HL-60/S4 (cell line): ENCODE results near the gene PXN.

Source experiments
- in situ Hi-C: fragments of 300-500 bp; cut with MboI; formaldehyde crosslinking; loops from 2 replicates; pipeline ENCODE4 v1.14.3; 2022; ENCODE audit warnings: low sequenced_read_pairs

Gene PXN

DNA sequence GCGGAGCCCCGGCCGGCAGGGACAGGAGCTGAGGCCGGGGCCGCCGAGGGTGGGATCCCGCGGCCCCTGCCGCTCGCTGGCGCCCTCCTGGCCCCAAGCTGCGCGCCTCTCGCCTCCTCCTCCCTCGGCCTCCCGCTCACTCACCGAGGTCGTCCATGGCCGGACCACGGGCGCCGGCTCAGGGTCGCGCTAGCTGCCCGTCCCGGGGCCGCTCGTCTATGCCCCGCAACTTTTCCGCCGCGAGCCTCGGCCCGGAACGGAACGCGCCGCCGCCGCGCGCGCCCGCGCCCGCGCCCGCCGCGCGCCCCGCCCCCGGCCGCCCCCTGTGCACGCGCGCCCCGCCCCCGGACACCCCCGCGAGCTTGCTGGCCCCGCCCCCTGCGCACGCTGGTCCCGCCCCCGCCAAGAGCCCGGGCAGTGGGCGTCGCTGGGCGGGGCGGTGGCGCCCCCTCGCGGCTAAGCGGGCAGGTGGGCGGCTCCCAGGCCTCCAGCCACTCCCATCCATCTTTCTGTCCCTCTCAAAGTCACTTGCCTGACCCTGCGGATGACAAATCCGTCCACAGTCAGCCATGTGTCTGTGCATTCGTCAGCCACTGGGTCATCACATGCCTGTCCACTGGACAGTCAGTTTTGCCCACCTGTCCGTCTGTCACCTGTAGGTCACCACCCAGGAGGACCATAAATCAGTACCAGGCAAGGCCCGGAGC is at the start of gene PXN:
PXN (minus strand) TSS at position 258 of the 707 bp plus-strand sequence; CDS start at position 157, 101 bp downstream.
- in situ Hi-C loops: loop anchor here (5.0 kb wide), 1 partner anchor 33 kb away; no protein-coding TSS in a partner anchor

DNA sequence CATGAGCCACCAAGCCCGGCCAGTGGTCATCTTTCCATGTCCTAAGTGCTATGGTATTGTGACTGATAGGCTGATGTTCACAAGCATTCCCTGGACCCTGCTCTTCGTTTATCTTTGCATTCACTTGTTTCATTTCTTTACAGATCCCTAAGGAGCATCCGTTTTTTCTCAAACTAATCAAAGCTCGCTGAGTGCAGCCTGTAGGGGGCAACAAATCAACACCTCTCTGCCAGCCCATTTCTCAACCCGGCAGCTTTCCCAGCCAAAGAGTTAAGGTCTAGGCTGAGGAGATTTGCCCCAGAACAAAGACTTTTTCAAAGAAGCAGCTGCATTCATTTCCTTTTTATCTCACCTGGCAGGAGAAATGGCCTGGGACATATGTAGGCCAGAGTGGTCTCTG is 48.7 kb upstream of the PXN start:
- in situ Hi-C loops: no loop called here

DNA sequence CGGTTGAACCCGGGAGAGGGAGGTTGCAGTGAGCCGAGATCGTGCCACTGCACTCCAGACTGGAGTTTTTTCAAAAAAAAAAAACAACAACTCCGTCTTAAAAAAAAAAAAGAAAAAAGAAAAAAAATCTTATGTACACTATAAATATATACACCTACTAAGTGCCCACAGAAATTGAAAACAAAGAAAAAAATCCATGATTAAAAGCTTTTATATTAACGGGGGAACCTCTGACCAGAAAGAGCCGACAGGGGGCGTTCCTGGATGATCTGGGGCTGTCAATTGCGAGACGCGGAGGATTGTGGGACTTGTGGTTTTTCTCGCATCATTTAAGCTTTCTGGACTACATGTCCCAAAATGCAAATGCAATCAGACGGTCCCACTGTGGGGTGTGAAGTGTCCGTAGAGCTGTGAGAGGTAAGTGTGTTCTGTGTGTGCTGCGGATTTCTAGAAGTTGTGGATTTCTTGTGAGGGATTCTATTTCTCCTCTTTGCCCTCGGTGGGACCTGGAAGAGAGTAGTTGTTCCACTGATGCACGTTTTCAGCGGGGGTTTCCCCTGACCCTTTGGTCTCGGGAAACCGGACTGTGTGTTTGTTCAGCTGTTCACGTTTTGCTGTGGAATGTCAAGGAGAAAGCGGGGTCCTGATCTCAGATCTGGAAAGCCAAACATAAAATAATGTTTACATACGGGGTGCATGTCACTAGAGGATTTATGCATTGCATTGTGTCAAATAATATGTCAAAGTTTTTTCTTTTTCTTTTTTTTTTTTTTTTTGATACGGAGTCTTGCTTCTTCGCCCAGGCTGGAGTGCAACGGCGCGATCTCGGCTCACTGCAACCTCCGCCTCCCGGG is 36.7 kb upstream of the PXN start, which contains the start of gene SIRT4:
SIRT4 (plus strand) TSS at position 360 of the 854 bp plus-strand sequence. CDS start 1,241 bp downstream, outside the sequence.
- in situ Hi-C loops: no loop called here

DNA sequence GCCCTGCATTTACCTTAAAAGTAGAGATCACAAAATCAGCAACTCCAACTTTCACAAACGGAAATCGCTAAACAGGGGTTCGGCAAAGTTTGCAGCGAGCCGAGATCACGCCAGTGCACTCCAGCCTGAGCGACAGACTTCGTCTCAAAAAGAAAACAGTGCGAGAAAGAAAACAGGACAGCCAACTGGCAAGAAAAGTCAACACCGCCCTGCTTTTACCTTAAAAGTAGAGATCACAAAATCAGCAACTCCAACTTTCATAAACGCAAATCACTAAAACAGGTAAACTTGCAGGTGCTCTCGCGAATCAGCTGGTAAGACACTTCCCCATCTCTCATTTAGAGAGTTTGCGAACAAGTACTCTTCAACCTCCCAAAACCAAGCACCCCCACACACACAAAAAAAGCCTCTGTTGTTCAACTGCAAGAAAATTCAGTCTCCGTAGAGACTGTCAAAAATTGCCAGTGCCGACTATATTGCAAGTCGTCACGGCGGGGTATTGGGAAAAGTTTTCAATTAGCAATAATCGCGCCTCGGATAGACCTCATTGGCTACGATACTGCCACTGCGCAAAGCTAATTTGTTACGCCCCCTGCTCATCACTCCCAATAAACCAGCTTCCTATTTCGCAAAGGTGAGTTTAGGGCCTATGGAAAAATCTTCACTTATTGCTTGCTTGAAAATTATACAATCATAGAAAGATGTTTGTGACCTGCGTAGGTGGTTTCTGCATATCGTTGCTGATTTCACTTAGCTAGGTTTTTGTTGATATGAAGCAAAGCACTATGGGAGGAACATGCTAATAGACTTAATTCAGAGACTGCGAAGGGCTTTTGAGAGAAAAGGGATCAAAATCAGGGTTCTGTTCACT is 27.4 kb upstream of the PXN start, which contains the start of gene RNU4-1:
RNU4-1 (minus strand) TSS at position 577 of the 871 bp plus-strand sequence.
- in situ Hi-C loops: no loop called here

DNA sequence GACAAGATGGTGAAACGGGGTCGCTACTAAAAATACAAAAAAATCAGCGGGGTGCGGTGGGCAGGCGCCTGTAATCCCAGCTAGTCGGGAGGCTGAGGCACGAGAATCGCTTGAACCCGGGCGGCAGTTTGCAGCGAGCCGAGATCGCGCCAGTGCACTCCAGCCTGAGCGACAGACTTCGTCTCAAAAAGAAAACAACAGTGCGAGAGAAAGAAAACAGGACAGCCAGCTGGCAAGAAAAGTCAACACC is 26.8 kb upstream of the PXN start:
- in situ Hi-C loops: no loop called here

DNA sequence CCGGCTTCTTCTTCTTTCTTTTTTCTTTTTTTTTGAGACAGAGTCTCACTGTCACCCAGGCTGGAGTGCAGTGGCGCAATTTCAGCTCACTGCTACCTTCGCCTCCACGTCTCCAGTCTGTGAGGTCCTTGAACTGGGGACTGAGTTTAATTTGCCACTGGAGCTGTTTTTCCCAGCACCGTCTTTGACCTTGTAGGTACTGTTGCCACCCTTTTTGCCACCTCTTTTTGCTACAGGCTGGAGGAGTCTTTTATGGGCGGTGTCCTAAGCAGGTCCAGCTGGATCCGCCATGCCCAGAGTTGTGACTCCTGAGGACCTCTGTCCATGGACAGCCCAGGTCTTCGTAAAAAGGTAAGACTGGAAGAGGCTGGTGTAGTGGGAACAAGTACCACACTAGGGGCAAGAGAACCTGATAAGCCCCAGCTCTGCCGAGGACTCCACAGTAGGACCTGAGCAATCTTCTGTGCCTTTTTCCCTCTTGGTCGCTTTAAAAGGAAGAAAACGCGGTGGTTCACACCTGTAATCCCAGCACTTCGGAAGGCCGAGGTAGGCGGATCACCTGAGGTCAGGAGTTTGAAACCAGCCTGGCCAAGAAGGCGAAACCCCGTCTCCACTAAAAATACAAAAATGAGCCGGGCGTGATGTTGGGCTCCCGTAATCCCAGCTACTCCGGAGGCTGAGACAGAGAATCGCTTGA is 25.2 kb upstream of the PXN start:
- in situ Hi-C loops: no loop called here

DNA sequence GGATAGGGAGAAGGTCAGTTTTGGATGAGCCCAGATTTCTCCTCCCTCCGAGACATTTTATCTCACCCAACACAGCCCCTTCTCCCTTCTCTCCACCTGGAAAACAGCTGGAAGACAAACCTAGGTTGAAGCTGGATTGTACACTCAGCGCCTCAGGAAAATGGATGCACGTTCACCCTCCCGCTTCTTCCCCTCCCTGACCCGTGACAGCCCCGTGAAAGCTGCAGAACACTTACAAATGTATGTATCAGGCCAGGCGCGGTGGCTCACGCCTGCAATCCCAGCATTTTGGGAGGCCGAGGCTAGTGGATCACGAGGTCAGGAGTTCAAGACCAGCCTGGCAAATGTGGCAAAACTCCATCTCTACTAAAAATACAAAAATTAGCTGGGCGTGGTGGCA is 22.0 kb upstream of the PXN start:
- in situ Hi-C loops: no loop called here

DNA sequence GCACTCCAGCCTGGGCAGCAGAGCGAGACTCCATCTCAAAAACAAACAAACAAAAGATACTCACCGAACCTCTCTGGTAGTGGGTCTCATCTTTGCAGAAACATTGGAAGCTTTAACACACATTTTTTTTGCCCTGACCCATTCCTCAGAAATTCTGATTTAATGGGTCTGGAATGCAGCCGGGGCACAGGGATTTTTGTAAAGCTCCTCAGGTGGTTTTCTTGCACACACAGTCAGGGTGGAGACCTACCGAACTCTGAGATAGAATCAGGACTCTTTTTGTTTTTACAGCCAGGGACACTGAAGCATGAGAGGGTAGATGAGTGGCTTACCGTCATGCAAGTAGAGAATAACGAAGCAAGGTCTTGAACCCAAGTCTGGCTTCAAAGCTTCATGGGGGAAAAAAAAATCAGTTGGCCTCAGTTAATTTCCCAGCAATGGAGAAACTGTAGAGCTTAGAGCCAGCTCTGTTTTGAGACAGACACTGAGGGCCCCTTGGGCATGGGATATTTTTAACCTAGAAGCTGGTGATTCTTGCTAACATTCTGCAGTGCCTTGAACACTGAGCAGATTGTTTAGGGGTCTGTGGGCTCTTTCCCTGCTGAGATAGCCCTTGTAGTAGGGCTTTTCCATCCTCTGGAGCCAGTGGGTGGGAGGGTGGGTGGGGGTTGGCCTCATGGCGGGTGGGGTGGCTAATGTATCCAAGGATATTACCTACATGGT is 21.4 kb upstream of the PXN start:
- in situ Hi-C loops: no loop called here

DNA sequence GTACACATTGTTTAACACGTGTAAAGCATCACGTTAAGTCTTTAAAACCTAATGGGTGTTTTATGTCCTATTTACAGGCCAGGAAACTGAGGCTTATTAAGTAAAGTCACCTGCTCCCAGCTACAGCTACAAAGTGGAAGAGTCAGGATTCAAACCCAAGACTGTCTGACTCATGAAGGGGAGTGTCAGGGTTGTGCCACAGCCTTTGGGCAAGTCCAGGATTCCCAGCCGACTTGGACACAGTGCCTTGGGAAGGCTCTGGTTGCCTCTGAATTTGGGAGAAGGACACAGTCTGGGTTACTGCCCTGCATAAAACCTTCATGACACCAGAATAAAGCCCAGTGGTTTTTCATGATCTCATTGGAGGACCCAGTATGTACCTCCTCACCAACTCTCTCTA is 18.9 kb upstream of the PXN start:
- in situ Hi-C loops: no loop called here

DNA sequence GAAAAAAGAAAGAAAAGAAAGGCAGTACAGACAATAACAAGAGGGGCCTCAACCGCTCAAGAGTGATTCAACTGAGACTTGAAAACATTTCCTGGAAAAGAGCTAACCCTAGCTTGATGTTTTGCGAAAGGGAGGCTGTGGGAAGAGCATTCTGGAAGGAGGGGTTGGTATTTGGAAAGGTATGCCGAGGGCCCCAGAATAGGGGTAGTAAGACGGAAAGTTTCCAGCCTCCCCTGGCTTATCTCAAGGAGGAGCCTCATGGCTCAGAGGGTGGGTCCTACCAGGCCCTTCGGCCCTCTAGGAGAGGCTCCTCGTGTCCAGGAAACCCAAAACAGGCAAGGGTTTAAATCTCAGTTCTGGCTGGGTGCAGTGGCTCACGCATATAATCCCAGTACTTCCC is 17.8 kb upstream of the PXN start:
- in situ Hi-C loops: no loop called here

DNA sequence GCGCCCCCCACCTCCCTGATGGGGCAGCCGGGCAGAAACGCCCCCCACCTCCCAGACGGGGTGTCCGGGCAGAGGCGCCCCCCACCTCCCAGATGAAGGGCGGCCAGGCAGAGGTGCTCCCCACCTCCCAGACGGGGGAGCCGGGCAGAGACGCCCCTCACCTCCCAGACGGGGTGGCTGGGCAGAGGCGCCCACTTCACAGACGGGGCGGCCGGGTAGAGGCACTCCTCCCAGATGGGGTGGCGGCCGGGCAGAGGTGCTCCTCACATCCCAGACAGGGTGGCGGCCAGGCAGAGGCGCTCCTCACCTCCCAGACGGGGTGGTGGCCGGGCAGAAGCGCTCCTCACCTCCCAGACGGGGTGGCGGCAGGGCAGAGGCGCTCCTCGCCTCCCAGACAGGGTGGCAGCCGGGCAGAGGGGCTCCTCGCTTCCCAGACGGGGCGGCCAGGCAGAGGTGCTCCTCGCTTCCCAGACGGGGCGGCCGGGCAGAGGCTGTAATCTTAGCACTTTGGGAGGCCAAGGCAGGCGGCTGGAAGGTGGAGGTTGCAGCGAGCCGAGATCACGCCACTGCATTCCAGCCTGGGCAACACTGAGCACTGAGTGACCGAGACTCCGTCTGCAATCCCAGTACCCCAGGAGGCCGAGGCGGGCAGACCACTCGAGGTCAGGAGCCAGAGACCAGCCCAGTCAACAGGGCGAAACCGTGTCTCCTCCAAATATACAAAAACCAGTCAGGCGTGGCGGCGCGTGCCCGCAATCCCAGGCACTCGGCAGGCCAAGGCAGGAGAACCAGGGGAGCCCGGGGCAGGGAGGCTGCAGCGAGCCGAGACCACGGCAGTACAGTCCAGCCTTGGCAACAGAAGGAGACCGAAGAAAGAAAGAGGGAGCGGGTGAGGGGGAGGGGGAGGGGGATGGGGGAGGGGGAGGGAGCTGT is 12.9 kb upstream of the PXN start:
- in situ Hi-C loops: no loop called here

DNA sequence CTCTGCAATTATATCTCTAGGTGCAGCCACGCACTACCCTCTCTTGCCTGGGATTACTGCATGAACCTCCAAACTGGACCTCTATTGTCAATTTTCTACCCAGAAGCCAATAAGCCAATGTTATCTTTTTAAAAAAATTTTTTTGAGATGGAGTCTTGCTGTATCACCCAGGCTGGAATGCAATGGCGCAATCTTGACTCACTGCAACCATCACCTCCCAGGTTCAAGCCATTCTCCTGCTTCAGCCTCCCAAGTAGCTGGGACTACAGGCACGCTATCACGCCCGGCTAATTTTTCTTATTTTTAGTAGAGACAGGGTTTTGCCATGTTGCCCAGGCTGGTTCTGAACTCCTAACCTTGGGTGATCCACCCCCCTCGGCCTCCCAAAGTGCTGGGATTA is 11.2 kb upstream of the PXN start:
- in situ Hi-C loops: no loop called here

DNA sequence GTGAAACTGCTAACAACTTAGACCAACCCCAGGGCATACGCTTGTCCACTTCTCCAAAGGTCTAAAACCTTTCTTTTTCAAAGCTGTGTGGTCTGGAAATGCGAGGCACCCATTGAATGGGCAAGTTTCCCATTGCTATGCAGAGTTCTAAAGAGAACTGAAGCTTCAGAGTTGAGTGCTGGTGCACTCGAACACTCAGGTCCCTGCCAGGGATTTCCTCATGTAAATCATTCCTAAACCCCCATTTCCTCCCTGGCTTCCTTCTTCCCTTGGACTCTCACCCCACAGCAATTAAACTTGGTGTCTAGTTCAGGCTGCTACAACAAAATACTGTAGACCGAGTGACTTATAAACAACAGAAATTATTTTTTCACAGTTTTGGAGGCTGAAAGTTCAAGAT is 2.2 kb upstream of the PXN start:
- in situ Hi-C loops: loop anchor here (5.0 kb wide), 1 partner anchor 35 kb away; no protein-coding TSS in a partner anchor

DNA sequence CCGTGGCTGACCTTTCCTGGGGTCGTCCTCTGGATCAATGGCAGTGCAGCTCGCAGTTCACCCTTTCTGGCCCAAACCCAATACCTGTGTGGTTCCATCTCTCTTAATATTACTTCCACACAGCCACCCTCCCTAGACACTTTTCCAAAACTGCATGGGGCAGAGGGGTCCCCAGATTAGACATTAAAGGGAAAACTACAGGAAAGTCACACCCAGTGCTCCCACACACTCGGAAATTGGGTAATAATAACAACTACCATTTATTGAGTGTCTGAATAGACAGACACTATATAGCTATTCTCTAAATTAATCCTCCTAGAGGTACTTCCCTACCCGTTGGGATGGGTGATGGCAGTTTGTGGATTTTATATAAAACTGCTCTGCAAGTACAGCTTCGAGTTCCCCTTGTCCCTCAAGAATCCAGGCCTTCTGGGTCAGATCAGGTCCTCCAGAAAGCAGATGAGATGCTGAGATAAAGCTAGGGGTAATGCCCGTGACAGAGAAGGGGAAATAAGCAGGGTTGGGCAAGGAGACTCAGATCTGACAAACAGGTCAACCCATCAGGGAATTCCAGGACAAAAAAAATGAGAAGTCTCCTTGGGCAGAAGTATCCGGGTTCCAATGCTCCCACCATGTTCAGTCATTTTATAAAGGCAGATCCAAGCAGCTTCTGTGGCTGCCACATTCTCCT is 795 bp upstream of the PXN start:
- in situ Hi-C loops: loop anchor here (5.0 kb wide), 1 partner anchor 34 kb away; no protein-coding TSS in a partner anchor

DNA sequence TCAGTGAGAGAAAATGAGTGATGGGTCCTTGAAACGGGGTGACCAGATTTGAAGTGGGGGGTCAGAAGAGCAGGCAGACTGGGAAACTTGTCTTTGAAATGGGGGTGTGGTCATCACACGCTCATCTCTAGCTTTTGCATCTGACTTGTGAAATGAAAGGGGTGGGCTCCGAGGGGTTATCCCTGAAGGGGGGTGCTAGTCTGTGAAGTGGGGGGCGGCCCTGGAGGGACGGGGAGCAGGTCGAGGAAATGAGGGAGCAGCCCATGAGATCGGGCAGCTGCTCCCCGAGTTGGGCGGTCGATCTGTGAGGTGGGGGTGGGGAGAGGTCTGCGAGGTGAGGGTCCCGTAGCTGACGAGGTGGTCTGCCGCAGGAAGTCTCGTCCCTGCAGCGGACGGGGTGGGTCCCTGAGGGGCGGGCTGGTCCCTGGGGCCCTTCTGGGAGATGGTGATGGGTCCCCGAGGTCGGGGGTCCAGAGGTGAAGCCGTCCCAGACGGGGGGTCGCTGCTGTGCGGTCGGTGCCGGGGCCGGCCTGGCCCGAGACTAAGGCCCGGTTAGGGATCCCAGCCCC is 542 bp downstream of the PXN start:
- in situ Hi-C loops: loop anchor here (5.0 kb wide), 1 partner anchor 33 kb away; no protein-coding TSS in a partner anchor

DNA sequence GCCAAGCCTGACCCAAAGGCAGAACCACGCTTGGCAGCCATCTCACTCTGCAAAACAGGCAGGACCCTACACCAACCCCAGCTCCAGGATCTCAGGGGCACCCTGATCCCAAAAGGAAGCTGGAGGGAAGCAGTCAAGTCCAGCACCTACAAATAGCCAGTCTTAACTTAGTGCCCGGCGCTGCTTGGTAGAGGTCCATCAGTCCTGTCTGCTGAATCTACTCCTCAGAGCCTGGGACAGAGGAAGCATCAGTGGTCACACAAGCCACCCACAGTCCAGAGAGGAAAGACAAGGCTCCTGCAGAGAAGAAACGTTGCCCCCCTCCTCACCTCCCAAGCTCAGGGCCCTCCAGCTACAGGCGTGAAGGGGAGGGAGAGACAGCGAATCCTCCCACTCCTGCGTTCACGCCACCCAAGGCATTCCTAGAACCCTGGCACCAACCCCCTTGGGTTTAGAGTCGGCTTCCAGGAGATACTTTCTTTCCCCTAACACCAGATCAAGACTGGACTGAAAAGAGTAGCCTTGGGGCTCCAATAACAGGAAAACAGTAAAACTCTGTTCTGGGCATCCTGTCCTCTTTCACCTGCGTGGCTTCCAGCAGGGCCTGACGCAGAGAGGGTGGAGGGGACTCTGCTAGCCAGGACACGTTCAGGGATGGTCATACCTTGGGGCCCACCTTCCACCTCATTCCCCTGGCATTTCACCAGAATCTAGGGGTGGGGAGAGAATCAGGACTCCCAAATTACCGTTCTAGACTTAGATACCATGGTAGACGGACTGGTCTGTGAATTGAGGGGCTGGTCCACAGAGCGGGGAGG is 1.2 kb downstream of the PXN start:
- in situ Hi-C loops: no loop called here

DNA sequence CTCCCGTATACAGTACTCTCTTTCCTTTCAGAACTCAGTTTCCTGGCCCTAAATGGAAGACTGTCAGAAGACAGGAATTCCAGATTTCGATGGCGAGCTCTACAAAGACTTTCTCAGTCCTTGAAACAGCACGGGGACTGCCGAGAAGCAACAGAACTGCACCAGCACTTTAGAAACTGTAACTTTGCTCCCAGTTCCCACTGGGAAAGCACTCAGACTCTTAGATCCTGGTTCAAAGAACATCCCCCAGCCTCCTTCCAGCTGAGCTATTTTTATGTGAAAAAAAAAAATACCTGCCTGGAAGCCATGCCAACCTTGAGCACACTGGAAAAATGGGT is 1.8 kb downstream of the PXN start:
- in situ Hi-C loops: no loop called here
